GM18520 (cell line): ENCODE data around the gene RBM27.
"Not testable (repeated sequence)": the region's sequence is repeated elsewhere in the genome, so short reads cannot be mapped to it uniquely, and the experiment has no call there.

ENCODE experiments used
- ATAC-seq: cut with Tn5 transposase; IDR thresholded peaks from one replicate; pipeline ENCODE4 v1.9.1; 2021; ENCODE audit not compliant: unreplicated experiment

Gene RBM27

DNA sequence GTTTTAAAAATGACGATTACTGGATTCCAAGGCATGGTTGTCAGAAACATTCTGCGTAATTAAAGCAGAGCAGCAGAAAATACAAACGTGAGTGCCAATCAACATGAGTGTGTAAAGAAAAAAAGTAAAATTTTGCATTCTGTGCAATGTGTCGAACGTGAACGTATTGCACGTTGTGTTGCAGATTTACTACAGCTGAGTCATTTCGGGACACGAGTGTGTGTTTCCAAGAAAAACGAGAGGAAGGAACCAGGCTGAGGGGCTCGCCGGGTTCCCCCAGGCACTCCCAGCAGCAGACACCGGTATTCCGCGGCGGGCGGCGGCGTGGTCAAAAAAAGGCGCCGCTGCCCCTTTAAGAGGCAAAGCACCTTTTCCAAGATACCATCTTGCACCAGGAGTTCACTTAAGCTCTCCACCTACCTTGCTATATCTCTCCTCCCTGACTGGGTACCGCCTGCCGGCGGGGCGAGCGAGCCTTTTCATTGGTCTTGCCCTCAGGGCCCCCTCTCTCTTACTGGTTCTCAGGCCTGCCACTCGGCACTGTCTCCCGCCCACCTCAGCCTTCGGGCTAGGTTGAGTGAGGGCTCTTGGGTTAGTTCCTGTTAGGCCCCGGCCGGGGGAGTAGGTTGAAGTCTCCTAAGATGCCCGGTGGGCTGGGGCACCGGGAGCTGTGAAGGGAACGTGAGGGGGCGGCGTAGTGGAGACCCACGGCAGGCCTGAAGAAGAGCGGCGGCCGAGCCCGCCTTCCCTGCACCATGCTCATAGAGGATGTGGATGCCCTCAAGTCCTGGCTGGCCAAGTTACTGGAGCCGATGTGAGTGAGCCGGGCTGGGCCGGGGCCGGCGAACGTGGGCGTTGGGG is at the start of gene RBM27:
RBM27 (plus strand) TSS at position 595 of the 861 bp plus-strand sequence; CDS start at position 756, 161 bp downstream.
- peak; percentile 100 for ATAC-seq

GRCh38 chr5:146158255-146158654 is 45.1 kb upstream of the RBM27 start:
- no peak for ATAC-seq

DNA sequence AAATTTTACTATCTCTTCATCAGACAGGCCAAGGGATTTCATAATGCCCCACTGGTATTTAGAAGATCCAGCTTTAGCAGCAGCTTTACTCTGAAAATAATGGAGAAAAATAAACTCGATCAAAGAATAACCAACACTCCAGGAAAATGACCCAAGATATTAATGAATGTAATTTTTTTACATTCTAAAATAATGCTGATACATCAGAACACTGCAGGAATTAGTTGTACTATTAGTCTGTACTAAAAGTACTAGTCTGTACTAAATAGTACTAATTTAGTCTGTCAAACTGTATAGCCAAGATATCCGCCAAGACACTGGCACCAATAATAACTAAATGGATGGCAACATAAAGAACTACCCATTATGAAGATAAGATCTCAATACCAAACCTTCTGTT is 39.0 kb upstream of the RBM27 start:
- ATAC-seq, result no peak

DNA sequence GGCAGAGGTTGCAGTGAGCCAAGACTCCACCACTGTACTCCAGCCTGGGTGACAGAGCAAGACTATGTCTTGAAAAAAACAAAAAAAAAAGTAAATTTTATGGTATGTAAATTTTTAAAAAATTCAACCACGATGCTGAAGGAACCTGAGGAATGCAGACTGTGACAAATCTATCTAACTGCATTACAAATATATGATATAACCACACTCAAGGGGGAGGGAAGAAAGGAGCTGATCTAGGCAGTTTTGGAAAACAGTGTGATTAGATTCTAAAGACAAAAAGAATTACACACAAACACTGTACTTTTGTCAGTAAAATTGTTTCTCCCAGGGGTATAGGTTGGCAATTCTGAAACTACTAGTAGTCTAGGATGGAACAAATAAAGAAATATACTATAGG is 37.9 kb upstream of the RBM27 start:
- ATAC-seq, result no peak

- no peak for ATAC-seq
Measured at GRCh38 chr5:146165903-146166302, 37.5 kb upstream of the RBM27 start.

- no peak for ATAC-seq
Measured at GRCh38 chr5:146169076-146169475, 34.3 kb upstream of the RBM27 start.

GRCh38 chr5:146173049-146173448 is 30.4 kb upstream of the RBM27 start:
- ATAC-seq, result peak; percentile 39

GRCh38 chr5:146173597-146173996 is 29.8 kb upstream of the RBM27 start:
- peak; percentile 93 for ATAC-seq

DNA sequence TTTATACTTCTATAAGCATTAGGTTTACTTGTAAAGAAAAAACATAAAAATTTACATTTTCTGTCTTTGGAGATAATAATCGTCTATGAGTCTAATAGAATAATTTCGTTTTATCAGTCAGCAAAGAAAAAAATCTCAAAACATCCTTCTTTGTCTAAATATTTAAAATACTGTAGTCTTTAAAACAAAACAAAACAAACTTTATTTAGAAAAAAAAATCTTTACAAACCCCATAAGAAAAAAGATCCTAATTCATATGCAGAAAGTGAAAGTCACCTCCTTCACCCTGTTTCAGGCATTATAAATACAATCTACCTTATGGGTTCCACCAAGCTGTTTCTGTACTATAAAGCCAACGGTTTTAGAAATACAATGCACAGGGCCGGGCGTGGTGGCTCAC is 26.6 kb upstream of the RBM27 start:
- no peak for ATAC-seq

DNA sequence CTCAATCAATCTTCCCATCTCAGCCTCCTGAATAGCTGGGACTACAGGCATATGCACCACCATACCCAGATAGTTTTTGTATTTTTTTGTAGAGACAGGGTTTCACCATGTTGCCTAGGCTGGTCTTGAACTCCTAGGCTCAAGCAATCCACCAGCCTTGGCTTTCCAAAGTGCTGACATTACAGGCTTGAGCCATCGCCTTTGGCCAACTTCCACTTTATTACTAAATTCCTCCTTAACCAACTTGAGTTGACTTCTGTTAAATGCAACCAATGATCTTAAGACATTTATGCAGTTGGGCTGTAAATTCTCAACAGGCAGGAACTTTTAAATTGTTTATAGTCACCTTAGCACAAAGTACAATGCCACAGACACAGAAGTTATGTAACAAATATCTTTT is 23.7 kb upstream of the RBM27 start:
- no peak for ATAC-seq

DNA sequence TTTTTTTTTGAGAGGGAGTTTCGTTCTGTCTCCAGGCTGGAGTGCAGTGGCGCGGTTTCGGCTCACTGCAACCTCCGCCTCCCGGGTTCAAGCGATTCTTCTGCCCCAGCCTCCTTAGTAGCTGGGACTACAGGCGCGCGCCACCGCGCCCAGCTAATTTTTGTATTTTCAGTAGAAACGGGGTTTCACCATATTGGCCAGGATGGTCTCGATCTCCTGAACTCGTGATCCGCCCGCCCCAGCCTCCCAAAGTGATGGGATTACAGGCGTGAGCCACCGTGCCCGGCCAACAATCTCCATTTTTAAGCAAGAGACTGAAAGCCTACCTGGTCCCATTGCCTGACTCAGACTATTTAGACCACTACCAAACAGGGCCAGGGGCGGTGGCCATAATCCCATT is 20.0 kb upstream of the RBM27 start:
- ATAC-seq, result not testable (repeated sequence)

- no peak for ATAC-seq
Measured at GRCh38 chr5:146185161-146185560, 18.2 kb upstream of the RBM27 start.

- no peak for ATAC-seq
Measured at GRCh38 chr5:146188358-146188757, 15.0 kb upstream of the RBM27 start.

- ATAC-seq, result no peak
Measured at GRCh38 chr5:146192571-146193043, 10.8 kb upstream of the RBM27 start.

- no peak for ATAC-seq
Measured at GRCh38 chr5:146193285-146193684, 10.1 kb upstream of the RBM27 start.

GRCh38 chr5:146194997-146195396 is 8.4 kb upstream of the RBM27 start:
- not testable (repeated sequence) for ATAC-seq

- ATAC-seq, result no peak
Measured at GRCh38 chr5:146196459-146197048, 6.9 kb upstream of the RBM27 start.

DNA sequence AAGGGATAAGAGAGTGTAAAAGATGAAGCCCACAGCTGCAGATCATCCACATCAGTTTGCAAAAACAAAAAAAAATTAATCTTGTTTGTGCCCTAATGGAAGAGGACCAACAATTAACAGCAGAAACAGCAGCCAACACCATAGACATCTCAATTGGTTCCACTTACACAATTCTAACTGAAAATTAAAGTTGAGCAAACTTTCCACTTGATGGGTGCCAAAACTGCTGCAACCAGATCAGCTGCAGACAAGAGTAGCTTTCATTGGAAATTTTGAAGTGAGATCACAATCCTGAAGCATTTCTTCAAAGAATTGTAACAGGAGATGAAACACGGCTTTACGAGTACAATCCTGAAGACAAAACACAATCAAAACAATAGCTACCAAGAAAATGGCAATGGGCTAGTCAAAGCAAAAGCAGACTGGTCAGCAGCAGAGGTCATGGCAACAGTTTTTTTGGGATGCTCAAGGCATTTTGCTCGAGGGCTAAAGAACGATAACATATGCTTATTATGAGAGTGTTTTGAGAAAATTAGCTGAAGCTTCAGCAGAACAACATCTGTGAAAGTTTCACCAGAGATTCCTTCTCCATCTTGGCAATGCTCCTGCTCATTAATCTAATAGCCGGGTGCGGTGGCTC is 4.1 kb upstream of the RBM27 start:
- no peak for ATAC-seq

DNA sequence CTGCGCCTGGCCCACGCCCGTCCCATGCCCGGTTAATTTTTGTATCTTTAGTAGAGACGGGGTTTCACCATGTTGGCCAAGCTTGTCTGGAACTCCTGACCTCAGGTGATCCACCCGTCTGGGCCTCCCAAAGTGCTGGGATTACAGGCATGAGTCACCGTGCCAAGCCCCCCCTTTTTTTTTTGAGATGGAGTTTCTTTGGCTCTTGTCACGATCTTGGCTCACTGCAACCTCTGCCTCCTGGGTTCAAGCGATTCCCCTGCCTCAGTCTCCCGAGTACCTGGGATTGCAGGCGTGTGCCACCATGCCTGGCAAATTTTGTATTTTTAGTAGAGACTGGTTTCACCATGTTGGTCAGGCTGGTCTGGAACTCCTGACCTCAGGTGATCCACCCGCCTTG is 1.6 kb upstream of the RBM27 start:
- not testable (repeated sequence) for ATAC-seq

DNA sequence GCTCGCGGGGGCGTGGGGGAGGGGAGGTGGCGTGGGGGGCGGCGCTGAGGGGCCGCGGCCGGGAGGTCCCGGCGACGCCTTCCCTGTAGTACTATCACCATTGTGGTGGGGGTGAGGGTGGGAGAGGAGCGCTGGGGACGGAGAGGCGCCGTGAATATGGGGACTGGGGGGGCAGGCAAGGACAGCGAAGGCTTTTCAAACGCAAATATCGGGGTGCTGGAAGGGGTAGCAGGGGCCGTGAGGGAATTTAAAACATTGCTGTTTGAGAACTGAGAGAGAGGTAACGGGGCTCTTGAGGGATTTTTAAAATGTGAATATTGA is 427 bp downstream of the RBM27 start:
- ATAC-seq, result no peak

DNA sequence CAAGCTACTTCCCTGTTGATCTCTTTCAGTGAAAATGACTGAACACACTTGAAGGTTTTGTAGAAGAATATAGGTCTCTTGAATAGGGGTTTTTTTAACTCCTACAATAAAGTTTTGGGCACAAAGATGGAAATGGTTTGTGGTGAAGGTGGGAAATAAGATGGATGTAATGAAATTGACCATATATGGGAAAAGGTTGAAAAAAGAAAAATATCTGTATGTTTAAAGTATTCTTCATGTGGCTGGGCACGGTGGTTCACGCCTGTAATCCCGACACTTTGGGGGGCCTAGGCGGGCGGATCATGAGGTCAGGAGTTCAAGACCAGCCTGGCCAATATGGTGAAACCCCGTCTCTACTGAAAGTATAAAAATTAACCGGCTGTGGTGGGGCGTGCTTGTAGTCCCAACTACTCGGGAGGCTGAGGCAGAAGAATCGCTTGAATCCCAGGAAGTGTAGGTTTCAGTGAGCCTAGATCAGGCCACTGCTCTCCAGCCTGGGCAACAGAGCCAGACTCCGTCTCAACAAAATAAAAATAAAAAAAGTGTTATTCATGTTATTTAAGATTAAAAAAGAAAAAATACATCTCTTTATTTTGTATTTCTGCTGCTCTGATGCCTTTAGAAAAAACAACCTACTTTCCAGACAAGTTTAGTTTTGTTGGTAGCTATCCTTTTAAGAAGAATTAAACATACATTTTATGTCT is 2.2 kb downstream of the RBM27 start:
- no peak for ATAC-seq
